ENCODE measurements around the gene TFF3.

The TFF3 gene

DNA sequence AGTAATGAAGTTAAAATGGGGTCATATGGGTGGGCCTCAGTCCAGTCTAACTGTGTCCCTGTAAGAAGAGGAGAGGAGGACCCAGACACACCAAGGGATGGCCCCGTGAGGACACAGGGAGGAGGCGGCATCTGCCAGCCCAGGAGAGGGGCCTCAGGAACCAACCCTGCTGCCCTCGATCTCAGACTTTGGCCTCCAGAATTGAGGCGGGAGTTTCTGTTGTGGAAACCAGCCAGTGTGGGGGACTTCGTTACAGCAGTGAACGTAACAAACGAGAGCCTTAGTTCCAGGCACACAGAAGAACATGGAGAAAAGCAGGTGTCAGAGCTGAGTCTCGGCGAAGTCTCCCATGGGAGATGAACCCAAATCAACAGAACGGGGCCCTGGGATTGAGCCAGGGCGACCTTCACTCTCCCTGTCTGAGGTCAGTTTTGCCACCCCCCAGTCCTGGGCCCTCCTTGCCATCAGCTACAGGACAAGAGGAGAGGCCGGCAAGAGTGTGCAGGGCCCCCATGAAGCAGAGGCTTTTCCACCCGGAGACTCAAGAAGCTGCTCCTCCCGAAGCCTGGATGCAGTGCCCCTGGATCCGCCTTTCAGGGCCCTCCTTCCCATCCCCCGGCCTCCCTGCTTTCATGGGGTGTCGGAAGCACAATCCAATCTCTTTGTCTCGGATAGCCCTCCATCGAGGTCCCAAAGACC, 36.6 kb downstream of the TFF3 start:
- DNase-seq (ENCODE audit: low read depth), result no peak
- TF ChIP-seq, protein P1, sequence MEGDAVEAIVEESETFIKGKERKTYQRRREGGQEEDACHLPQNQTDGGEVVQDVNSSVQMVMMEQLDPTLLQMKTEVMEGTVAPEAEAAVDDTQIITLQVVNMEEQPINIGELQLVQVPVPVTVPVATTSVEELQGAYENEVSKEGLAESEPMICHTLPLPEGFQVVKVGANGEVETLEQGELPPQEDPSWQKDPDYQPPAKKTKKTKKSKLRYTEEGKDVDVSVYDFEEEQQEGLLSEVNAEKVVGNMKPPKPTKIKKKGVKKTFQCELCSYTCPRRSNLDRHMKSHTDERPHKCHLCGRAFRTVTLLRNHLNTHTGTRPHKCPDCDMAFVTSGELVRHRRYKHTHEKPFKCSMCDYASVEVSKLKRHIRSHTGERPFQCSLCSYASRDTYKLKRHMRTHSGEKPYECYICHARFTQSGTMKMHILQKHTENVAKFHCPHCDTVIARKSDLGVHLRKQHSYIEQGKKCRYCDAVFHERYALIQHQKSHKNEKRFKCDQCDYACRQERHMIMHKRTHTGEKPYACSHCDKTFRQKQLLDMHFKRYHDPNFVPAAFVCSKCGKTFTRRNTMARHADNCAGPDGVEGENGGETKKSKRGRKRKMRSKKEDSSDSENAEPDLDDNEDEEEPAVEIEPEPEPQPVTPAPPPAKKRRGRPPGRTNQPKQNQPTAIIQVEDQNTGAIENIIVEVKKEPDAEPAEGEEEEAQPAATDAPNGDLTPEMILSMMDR (IDR thresholded peaks at IDR 0.05; ENCODE audit: insufficient read depth, low read depth, low read length, missing control alignments), result no peak

GRCh38 chr21:42277593-42277992, 37.6 kb downstream of the TFF3 start:
- no peak for DNase-seq (ENCODE audit: low read depth)
- TF ChIP-seq, protein P1 (IDR thresholded peaks at IDR 0.05; ENCODE audit: insufficient read depth, low read depth, low read length, missing control alignments), result no peak
- no peak overlapping the region for H3K4me3 ChIP-seq (ENCODE audit: low read depth, low read length)

More for the DNA sequence above, 36.6 kb downstream of the TFF3 start:
- no peak overlapping the region for H3K4me3 ChIP-seq (ENCODE audit: low read depth, low read length)

- TF ChIP-seq, protein P1 (IDR thresholded peaks at IDR 0.05; ENCODE audit: insufficient read depth, low read depth, low read length, missing control alignments), result no peak
- DNase-seq (ENCODE audit: low read depth), result no peak
- no peak overlapping the region for H3K4me3 ChIP-seq (ENCODE audit: low read depth, low read length)
Observed at GRCh38 chr21:42276526-42277154, 38.6 kb downstream of the TFF3 start.

DNA sequence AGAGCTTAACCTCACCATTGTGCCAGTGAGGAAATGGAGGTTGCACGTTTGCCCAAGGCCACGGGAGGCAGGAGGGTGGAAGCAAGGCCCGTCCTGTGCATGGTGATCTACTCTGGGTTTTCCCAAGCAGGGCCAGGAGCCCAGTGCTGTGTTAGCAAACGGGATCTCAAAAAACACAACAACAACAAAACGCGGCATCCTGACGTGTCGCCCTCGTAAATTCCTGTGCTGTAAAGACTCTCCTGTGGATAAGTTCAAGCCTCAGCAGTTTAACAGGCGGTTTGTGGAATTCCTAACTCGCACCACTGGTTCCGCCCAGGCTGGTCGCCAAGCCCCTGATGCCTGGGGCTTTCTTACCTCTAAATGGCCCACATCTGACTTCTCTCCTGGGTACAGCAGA, 39.1 kb downstream of the TFF3 start:
- no peak overlapping the region for H3K4me3 ChIP-seq (ENCODE audit: low read depth, low read length)
- TF ChIP-seq, protein P1 (IDR thresholded peaks at IDR 0.05; ENCODE audit: insufficient read depth, low read depth, low read length, missing control alignments), result no peak
- DNase-seq (ENCODE audit: low read depth), result no peak

- TF ChIP-seq, protein P1 (IDR thresholded peaks at IDR 0.05; ENCODE audit: insufficient read depth, low read depth, low read length, missing control alignments), result no peak
- no peak overlapping the region for H3K4me3 ChIP-seq (ENCODE audit: low read depth, low read length)
- DNase-seq (ENCODE audit: low read depth), result no peak
Observed at GRCh38 chr21:42272984-42273600, 42.1 kb downstream of the TFF3 start.

- DNase-seq (ENCODE audit: low read depth), result no peak
- TF ChIP-seq, protein P1 (IDR thresholded peaks at IDR 0.05; ENCODE audit: insufficient read depth, low read depth, low read length, missing control alignments), result no peak
- no peak overlapping the region for H3K4me3 ChIP-seq (ENCODE audit: low read depth, low read length)
Observed at GRCh38 chr21:42272109-42272962, 42.9 kb downstream of the TFF3 start.
